HG02870 (cell line): ENCODE data around the gene SSC5D.
"Not testable (repeated sequence)": the region's sequence is repeated elsewhere in the genome, so short reads cannot be mapped to it uniquely, and the experiment has no call there.

Experiments
- ATAC-seq: cut with Tn5 transposase; IDR thresholded peaks from one replicate; pipeline ENCODE4 v1.9.1; 2021; ENCODE audit warnings: mild to moderate bottlenecking, moderate library complexity; ENCODE audit not compliant: unreplicated experiment

The SSC5D gene

GRCh38 chr19:55486043-55486970 lies 1.9 kb upstream of the SSC5D start:
- no peak for ATAC-seq

GRCh38 chr19:55486971-55487923 lies 989 bp upstream of the SSC5D start:
- no peak for ATAC-seq

- no peak for ATAC-seq
Observed at GRCh38 chr19:55488986-55489710, 912 bp downstream of the SSC5D start.

- no peak for ATAC-seq
Observed at GRCh38 chr19:55489711-55490477, 1.7 kb downstream of the SSC5D start.

GRCh38 chr19:55490478-55491432 lies 2.5 kb downstream of the SSC5D start:
- ATAC-seq: no peak

GRCh38 chr19:55491546-55492360 lies 3.5 kb downstream of the SSC5D start:
- ATAC-seq: no peak

GRCh38 chr19:55492362-55492944 lies 4.2 kb downstream of the SSC5D start:
- no peak for ATAC-seq

- ATAC-seq: no peak
Observed at GRCh38 chr19:55493052-55493644, 4.9 kb downstream of the SSC5D start.

- ATAC-seq: no peak
Observed at GRCh38 chr19:55493645-55494171, 5.5 kb downstream of the SSC5D start.

- ATAC-seq: no peak
Observed at GRCh38 chr19:55494172-55494761, 6.0 kb downstream of the SSC5D start.

- ATAC-seq: no peak
Observed at GRCh38 chr19:55495646-55496349, 7.6 kb downstream of the SSC5D start.

- not testable (repeated sequence) for ATAC-seq
Observed at GRCh38 chr19:55496820-55497219, 8.6 kb downstream of the SSC5D start.

- ATAC-seq: no peak
Observed at GRCh38 chr19:55497763-55498162, 9.5 kb downstream of the SSC5D start.

- no peak for ATAC-seq
Observed at GRCh38 chr19:55498246-55498840, 10.1 kb downstream of the SSC5D start.

GRCh38 chr19:55500368-55500952 lies 12.2 kb downstream of the SSC5D start:
- no peak for ATAC-seq
